ENCODE measurements around the gene GPR33. TPM values are rescaled to one million over a fixed set of nuclear protein-coding genes. Genes with fewer than 3 reads are reported as not detected.

GPR33 gene
- total RNA-seq, 1 donor from 2014 or later: not detected

GRCh38 chr14:31435276-31435675 is 52.6 kb downstream of the GPR33 start:
- Mint-ChIP-seq H3K4me1 (peaks cover 16% of the 10 kb centered on the region), H3K27ac (ENCODE audit: unreplicated experiment) (no peak overlapping the region), H3K9me3 (peaks cover 6% of the 10 kb centered on the region), H3K4me3 (no peak overlapping the region), H3K27me3 (ENCODE audit: low read depth) (no peaks in the 10 kb centered on the region), H3K36me3 (ENCODE audit: low read depth) (peaks cover 28% of the 10 kb centered on the region)
- no peak for TF ChIP-seq CTCF (conservative IDR thresholded peaks at IDR 0.05)
- DNase-seq (ENCODE audit: low read depth, low spot score): no peak

Other genes starting within 250 kb of the GPR33 start
- gene HEATR5A, start 67.5 kb downstream of the GPR33 start, total RNA-seq: 32.2 and 32.6 TPM in 2 replicates
- gene DTD2, start 30.5 kb downstream of the GPR33 start, total RNA-seq: 35.0 and 37.0 TPM in 2 replicates
- gene NUBPL, start 73.4 kb upstream of the GPR33 start, total RNA-seq: 13.2 and 13.8 TPM in 2 replicates